ENCODE data around the gene SAYSD1.

SAYSD1 gene

DNA sequence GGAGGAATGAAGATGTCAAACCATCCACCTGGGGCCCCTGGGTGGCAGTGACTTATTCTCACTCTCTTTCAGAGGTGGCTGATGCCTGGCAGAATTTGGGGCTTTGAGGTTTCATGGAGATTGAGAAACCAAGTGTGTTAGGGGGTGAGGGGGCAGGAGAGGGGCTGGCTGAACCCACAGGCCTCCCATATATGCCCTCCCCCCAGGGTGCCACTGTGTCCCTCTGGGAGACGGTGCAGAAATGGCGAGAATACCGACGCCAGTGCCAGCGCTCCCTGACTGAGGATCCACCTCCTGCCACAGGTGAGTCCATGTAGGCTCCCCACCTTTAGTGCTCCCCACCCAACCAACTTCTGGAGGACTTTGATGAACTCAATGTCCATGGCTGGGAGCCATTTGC is 58.8 kb downstream of the SAYSD1 start:
- no peak for TF ChIP-seq CTCF (conservative IDR thresholded peaks at IDR 0.05)
- no peak overlapping the region for H3K27ac ChIP-seq

- no peak overlapping the region for H3K27ac ChIP-seq
- no peak for TF ChIP-seq CTCF (conservative IDR thresholded peaks at IDR 0.05)
Measured at GRCh38 chr6:39055661-39056060, 59.3 kb downstream of the SAYSD1 start.

DNA sequence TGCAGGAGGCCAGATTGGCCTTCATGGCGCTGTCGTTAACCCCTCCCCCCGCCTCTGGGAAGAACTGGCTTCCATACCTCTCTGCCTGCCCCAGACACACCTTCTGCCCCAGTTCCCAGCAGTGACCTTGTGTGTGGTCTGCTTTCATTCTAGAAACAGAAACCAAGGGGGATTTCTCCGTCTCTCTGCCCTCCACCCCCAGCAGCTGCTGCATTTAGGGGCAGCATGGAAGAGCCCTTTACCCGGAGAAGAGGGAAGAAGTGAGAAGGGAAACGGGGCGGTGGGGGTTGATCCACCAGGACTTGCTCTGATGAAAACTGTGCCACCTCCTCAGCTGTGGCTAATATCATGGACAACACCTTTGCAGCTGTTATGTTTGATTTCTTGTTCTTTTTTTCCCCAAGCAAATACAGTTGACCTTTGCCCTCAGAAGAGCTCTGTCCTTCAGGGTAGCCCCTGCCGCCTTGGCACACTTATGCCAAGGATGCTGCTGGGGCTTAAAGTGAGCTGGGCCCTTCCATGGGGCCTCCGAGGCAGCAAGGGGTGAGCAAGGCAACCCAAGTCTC is 60.3 kb downstream of the SAYSD1 start:
- no peak for TF ChIP-seq CTCF (conservative IDR thresholded peaks at IDR 0.05)
- H3K27ac ChIP-seq: no peak overlapping the region

Measured in VCaP (cell line).